Uterus (tissue), 2 donors: ENCODE data around the gene ACSL3.

Experiments used
- POLR2A ChIP-seq, 2 donors: fragments of 450-650 bp; IDR thresholded peaks; one replicate each; pipeline ENCODE4 v1.6.1; 2016; ENCODE audit warnings: antibody characterized with exemption in 2 of 2, mild to moderate bottlenecking in 1 of 2, moderate library complexity in 1 of 2
- TF ChIP-seq, protein P1 (sequence below), 4 experiments: fragments of 200-600 bp in 2 of 4; fragments of 450-650 bp in 2 of 4; sonication (generic) in 2 of 4; IDR thresholded peaks; one replicate each; pipeline ENCODE4 v1.5.1; 2016 to 2019; ENCODE audit warnings: antibody characterized with exemption in 4 of 4, mild to moderate bottlenecking in 2 of 4, moderate library complexity in 1 of 4

DNA sequence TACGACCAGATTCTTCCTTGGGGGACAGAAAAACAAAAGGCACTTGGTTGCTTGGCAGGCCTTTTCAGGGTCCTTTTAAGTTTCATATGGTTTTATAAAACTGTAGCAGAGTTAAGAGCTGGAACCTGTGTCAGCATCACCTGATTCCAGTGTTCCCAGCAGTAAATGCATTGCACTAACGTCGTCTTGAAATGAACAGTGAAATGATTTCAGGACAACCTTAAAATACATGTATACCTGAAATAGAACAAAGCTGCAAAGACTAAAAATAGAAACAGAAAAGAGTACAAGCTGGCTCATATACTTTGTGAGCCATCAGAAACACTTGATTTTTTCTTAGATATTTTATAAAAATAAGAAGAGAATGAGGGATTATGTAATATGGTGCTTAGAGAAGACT, 51.9 kb downstream of the ACSL3 start:
- TF ChIP-seq, protein P1, sequence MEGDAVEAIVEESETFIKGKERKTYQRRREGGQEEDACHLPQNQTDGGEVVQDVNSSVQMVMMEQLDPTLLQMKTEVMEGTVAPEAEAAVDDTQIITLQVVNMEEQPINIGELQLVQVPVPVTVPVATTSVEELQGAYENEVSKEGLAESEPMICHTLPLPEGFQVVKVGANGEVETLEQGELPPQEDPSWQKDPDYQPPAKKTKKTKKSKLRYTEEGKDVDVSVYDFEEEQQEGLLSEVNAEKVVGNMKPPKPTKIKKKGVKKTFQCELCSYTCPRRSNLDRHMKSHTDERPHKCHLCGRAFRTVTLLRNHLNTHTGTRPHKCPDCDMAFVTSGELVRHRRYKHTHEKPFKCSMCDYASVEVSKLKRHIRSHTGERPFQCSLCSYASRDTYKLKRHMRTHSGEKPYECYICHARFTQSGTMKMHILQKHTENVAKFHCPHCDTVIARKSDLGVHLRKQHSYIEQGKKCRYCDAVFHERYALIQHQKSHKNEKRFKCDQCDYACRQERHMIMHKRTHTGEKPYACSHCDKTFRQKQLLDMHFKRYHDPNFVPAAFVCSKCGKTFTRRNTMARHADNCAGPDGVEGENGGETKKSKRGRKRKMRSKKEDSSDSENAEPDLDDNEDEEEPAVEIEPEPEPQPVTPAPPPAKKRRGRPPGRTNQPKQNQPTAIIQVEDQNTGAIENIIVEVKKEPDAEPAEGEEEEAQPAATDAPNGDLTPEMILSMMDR (IDR thresholded peaks at IDR 0.05), result no peak
- TF ChIP-seq POLR2A (IDR thresholded peaks at IDR 0.05), result no peak
